Liver (tissue), 9 donors: ENCODE measurements around the gene WDR74. TPM values are rescaled to one million over a fixed set of nuclear protein-coding genes. Genes with fewer than 3 reads are reported as not detected.

Experiments
- DNase-seq: peaks from one replicate; pipeline ENCODE4 v3.0.0-alpha.2; 2017; ENCODE audit warnings: low spot score
- H3K27ac ChIP-seq, 2 donors: one replicate each; pipeline ENCODE4 v1.7.0; 2013; ENCODE audit warnings: inconsistent platforms in 2 of 2, low read length in 2 of 2, control low read depth in 1 of 2, low read depth in 1 of 2, mild to moderate bottlenecking in 1 of 2
- H3K27me3 ChIP-seq, 4 donors: one replicate each; pipeline versions ENCODE4 v1.6.1 to v1.7.0; 2013; ENCODE audit warnings: low read length in 3 of 4, inconsistent platforms in 1 of 4, mild to moderate bottlenecking in 1 of 4, moderate library complexity in 1 of 4; ENCODE audit not compliant: control insufficient read depth in 4 of 4, insufficient read depth in 4 of 4
- H3K36me3 ChIP-seq, 4 donors: one replicate each; pipeline versions ENCODE4 v1.6.1 to v1.7.0; 2013; ENCODE audit warnings: low read length in 3 of 4, mild to moderate bottlenecking in 3 of 4, low read depth in 1 of 4, moderate library complexity in 1 of 4; ENCODE audit not compliant: control insufficient read depth in 4 of 4, insufficient read depth in 3 of 4
- H3K4me1 ChIP-seq, 4 donors: one replicate each; pipeline versions ENCODE4 v1.6.1 to v1.7.0; 2013; ENCODE audit warnings: low read length in 3 of 4, mild to moderate bottlenecking in 3 of 4, moderate library complexity in 1 of 4; ENCODE audit not compliant: control insufficient read depth in 4 of 4, insufficient read depth in 4 of 4
- H3K4me3 ChIP-seq, 3 donors: one replicate each; pipeline versions ENCODE4 v1.6.1 to v1.7.0; 2013; ENCODE audit warnings: low read length in 3 of 3, control low read depth in 1 of 3, low read depth in 1 of 3, mild to moderate bottlenecking in 1 of 3
- H3K9ac ChIP-seq, 2 donors: one replicate each; pipeline ENCODE4 v1.7.0; 2013; ENCODE audit warnings: low read length in 2 of 2, mild to moderate bottlenecking in 2 of 2, moderate library complexity in 2 of 2, control low read depth in 1 of 2, low read depth in 1 of 2
- H3K9me3 ChIP-seq, 4 donors: one replicate each; pipeline versions ENCODE4 v1.6.1 to v1.7.0; 2013; ENCODE audit warnings: low read length in 3 of 4; ENCODE audit not compliant: control insufficient read depth in 4 of 4
- EGR1 ChIP-seq, 2 donors: IDR thresholded peaks; 2 replicates each; pipeline ENCODE4 v1.6.1; 2016 to 2018; ENCODE audit warnings: antibody characterized with exemption in 2 of 2, low read depth in 2 of 2
- FOXA1 ChIP-seq: IDR thresholded peaks from 2 replicates; pipeline ENCODE4 v1.6.1; 2016; ENCODE audit warnings: antibody characterized with exemption
- FOXA2 ChIP-seq: IDR thresholded peaks from 2 replicates; pipeline ENCODE4 v1.6.1; 2016; ENCODE audit warnings: antibody characterized with exemption
- GABPA ChIP-seq, 2 donors: IDR thresholded peaks in 1 of 2; conservative IDR thresholded peaks in 1 of 2; 2 replicates each; pipeline ENCODE4 v1.6.1; 2016; ENCODE audit warnings: antibody characterized with exemption in 2 of 2, mild to moderate bottlenecking in 1 of 2, moderate library complexity in 1 of 2
- HNF4A ChIP-seq, 2 donors: conservative IDR thresholded peaks; 2 replicates each; pipeline ENCODE4 v1.6.1; 2016; ENCODE audit warnings: antibody characterized with exemption in 2 of 2, mild to moderate bottlenecking in 2 of 2
- HNF4G ChIP-seq: IDR thresholded peaks from 2 replicates; pipeline ENCODE4 v1.6.1; 2016; ENCODE audit warnings: antibody characterized with exemption
- JUND ChIP-seq, 2 donors: IDR thresholded peaks; 2 replicates each; pipeline ENCODE4 v1.6.1; 2016; ENCODE audit warnings: antibody characterized with exemption in 2 of 2
- NR2F2 ChIP-seq: IDR thresholded peaks from 2 replicates; pipeline ENCODE4 v1.6.1; 2016; ENCODE audit warnings: antibody characterized with exemption
- RAD21 ChIP-seq, 2 donors: IDR thresholded peaks; 2 replicates each; pipeline ENCODE4 v1.6.1; 2016; ENCODE audit warnings: antibody characterized with exemption in 2 of 2, mild to moderate bottlenecking in 2 of 2
- RXRA ChIP-seq, 2 donors: IDR thresholded peaks; 2 replicates each; pipeline ENCODE4 v1.6.1; 2017 to 2018; ENCODE audit warnings: antibody characterized with exemption in 2 of 2, mild to moderate bottlenecking in 1 of 2
- SP1 ChIP-seq: IDR thresholded peaks from 2 replicates; pipeline ENCODE4 v1.6.1; 2018; ENCODE audit warnings: antibody characterized with exemption, mild to moderate bottlenecking
- TAF1 ChIP-seq: conservative IDR thresholded peaks from 2 replicates; pipeline ENCODE4 v1.6.1; 2016; ENCODE audit warnings: antibody characterized with exemption, mild to moderate bottlenecking
- YY1 ChIP-seq: IDR thresholded peaks from 2 replicates; pipeline ENCODE4 v1.6.1; 2016; ENCODE audit warnings: antibody characterized with exemption, mild to moderate bottlenecking
- WGBS: extraction: QIAGEN DNeasy Blood & Tissue Kit; methylation state at CpG from one replicate; pipeline ENCODE4 v1.1.7; 2013; 5-methylcytosine and 5-hydroxymethylcytosine counted together
- polyA plus RNA-seq, 2 donors: library from polyadenylated mRNA; stranded (reverse) in 1 of 2; unstranded in 1 of 2; fragments of 200-250 nt in 1 of 2; fragments of >200 nt in 1 of 2; fragmentation: Nextera tagmentation in 1 of 2; extraction: Ambion mirVana in 1 of 2; gene quantifications; one replicate each; pipeline versions ENCODE4 v1.2.1 to v1.2.3, GENCODE V29; 2013 to 2015
- total RNA-seq, 2 donors: library from RNA; depleted of rRNA; stranded (reverse); fragments of >200 nt; gene quantifications; one replicate each; pipeline ENCODE4 v1.2.3, GENCODE V29; 2014
- TF ChIP-seq, protein P1 (sequence below): IDR thresholded peaks from 2 replicates; pipeline ENCODE4 v1.6.1; 2016; ENCODE audit warnings: antibody characterized with exemption
- TF ChIP-seq, protein P2 (sequence below): IDR thresholded peaks from 2 replicates; pipeline ENCODE4 v1.6.1; 2016; ENCODE audit warnings: antibody characterized with exemption
- TF ChIP-seq, protein P3 (sequence below): IDR thresholded peaks from 2 replicates; pipeline ENCODE4 v1.6.1; 2016; ENCODE audit warnings: antibody characterized with exemption
- TF ChIP-seq, protein P4 (sequence below): fragments of 150-350 bp; IDR thresholded peaks from 2 replicates; pipeline ENCODE4 v1.5.1; 2017; ENCODE audit warnings: improper control_type of control experiment, low read depth, low read length; ENCODE audit not compliant: missing input control
- TF ChIP-seq, protein P5 (sequence below): IDR thresholded peaks from 2 replicates; pipeline ENCODE4 v1.6.1; 2016; ENCODE audit warnings: antibody characterized with exemption, mild to moderate bottlenecking
- donor health status: healthy.
- donor health status: healthy.
- donor health status: healthy.
- donor health status: healthy.
- donor health status: healthy.

Gene WDR74
- total and polyA plus RNA-seq, 4 donors: 17.1 to 22.5 (median 20.5) TPM

DNA sequence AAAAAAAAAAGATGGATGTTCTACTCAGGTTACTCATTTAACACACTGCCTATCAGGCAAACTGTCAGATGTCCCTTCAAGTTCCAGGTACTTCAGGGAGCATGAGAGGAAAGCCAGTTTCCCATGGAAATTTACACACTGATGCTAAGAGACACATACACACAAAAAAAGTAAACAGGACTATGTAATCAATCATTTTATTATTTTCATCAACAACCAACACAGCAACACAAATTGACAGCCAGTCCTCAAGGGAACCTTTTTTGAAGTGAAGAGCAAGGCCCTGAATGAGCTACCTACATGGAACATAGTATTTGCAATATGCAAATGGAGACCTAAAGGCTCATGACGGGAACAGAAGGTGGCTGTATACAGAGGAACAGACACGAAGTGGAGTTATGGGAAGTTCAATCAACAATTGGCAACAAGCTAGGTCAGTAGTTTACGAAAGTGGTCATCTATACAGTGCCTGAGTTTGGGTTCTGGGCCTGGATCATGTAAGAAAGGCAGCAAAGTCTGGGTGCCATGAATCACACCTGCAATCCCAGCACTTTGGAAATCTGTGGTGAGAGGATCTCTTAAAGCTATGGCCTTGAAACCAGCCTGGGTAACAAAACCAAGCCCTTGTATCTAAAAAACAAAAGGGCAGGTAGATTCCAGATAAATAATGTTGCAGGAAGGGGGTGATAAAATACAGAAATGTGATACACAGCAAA lies 12.6 kb upstream of the WDR74 start:
- Histone ChIP-seq H3K27me3 (no peaks in the 10 kb centered on the region), H3K27ac (no peak overlapping the region), H3K9me3 (no peaks in the 10 kb centered on the region), H3K36me3 (peaks cover 2 to 27% (median 24%) of the 10 kb centered on the region in 4 donors), H3K4me1 (peaks cover 2 to 33% (median 17%) of the 10 kb centered on the region in 4 donors), H3K4me3 (no peak overlapping the region), H3K9ac (no peak overlapping the region)
- no peak for DNase-seq
- 54% methylated on average over 3 of the region's 3 CpGs for WGBS
- TF ChIP-seq, protein P1, sequence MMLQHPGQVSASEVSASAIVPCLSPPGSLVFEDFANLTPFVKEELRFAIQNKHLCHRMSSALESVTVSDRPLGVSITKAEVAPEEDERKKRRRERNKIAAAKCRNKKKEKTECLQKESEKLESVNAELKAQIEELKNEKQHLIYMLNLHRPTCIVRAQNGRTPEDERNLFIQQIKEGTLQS: no peak
- TF ChIP-seq RXRA (IDR thresholded peaks at IDR 0.05): no peak
- TF ChIP-seq TAF1: no peak
- TF ChIP-seq GABPA (IDR thresholded peaks at IDR 0.05 in 1 of 2, conservative IDR thresholded peaks at IDR 0.05 in 1 of 2): no peak
- no peak for TF ChIP-seq JUND (IDR thresholded peaks at IDR 0.05)
- no peak for TF ChIP-seq NR2F2
- no peak for TF ChIP-seq HNF4G
- no peak for TF ChIP-seq SP1
- TF ChIP-seq HNF4A (conservative IDR thresholded peaks at IDR 0.05): no peak
- TF ChIP-seq, protein P2, sequence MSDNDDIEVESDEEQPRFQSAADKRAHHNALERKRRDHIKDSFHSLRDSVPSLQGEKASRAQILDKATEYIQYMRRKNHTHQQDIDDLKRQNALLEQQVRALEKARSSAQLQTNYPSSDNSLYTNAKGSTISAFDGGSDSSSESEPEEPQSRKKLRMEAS: no peak
- no peak for TF ChIP-seq FOXA2
- TF ChIP-seq FOXA1: no peak

DNA sequence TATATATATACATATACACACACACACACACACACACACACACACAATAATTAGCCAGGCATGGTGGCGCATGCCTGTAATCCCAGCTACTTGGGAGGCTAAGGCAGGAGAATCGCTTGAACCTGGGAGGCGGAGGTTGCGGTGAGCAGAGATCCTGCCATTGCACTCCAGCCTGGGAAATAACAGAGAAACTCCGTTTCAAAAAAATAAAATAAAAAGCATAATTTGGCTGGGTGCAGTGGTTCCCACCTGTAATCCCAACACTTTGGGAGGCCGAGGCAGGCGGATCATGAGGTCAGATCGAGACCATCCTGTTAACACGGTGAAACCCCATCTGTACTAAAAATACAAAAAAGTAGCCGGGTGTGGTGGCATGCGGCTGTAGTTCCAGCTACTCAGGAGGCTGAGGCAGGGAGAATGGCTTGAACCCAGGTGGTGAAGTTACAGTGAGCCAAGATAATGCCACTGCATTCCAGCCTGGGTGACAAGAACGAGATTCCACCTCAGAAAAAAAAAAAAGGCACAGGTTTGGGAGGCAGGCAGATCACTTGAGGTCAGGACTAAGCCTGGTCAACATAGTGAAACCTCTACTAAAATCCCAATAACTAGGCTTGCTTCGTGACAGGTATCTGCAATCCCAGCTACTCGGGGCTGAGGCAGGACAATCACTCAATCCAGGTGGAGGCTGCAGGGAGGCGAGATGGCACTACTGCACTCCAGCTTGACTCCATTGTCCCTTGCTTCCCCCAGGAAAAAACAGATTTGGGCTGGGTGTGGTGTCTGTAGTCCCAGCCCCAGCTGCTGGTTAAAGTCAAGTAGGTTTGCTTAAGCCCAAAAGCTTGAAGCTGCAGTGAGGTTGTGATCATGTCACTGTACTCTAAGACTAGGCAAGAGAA lies 11.8 kb upstream of the WDR74 start:
- Histone ChIP-seq H3K27ac (no peak overlapping the region), H3K9ac (no peak overlapping the region), H3K36me3 (peaks cover 2 to 27% (median 24%) of the 10 kb centered on the region in 4 donors), H3K4me3 (no peak overlapping the region), H3K4me1 (peaks cover 1 to 28% (median 15%) of the 10 kb centered on the region in 4 donors), H3K9me3 (no peaks in the 10 kb centered on the region), H3K27me3 (no peaks in the 10 kb centered on the region)
- 72% methylated on average over 15 of the region's 15 CpGs for WGBS
- no peak for DNase-seq
- TF ChIP-seq, protein P1: no peak
- TF ChIP-seq NR2F2 (no peak), SP1 (no peak), YY1 (no peak), RAD21 (IDR thresholded peaks at IDR 0.05) (no peak), TAF1 (no peak), HNF4G (no peak), FOXA1 (no peak), JUND (IDR thresholded peaks at IDR 0.05) (no peak), RXRA (IDR thresholded peaks at IDR 0.05) (no peak), FOXA2 (no peak), GABPA (IDR thresholded peaks at IDR 0.05 in 1 of 2, conservative IDR thresholded peaks at IDR 0.05 in 1 of 2) (no peak), HNF4A (conservative IDR thresholded peaks at IDR 0.05) (no peak), EGR1 (IDR thresholded peaks at IDR 0.05; ENCODE audit: low read depth in 2 of 2) (no peak)
- TF ChIP-seq, protein P3, sequence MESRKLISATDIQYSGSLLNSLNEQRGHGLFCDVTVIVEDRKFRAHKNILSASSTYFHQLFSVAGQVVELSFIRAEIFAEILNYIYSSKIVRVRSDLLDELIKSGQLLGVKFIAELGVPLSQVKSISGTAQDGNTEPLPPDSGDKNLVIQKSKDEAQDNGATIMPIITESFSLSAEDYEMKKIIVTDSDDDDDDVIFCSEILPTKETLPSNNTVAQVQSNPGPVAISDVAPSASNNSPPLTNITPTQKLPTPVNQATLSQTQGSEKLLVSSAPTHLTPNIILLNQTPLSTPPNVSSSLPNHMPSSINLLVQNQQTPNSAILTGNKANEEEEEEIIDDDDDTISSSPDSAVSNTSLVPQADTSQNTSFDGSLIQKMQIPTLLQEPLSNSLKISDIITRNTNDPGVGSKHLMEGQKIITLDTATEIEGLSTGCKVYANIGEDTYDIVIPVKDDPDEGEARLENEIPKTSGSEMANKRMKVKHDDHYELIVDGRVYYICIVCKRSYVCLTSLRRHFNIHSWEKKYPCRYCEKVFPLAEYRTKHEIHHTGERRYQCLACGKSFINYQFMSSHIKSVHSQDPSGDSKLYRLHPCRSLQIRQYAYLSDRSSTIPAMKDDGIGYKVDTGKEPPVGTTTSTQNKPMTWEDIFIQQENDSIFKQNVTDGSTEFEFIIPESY: no peak
- TF ChIP-seq, protein P4, sequence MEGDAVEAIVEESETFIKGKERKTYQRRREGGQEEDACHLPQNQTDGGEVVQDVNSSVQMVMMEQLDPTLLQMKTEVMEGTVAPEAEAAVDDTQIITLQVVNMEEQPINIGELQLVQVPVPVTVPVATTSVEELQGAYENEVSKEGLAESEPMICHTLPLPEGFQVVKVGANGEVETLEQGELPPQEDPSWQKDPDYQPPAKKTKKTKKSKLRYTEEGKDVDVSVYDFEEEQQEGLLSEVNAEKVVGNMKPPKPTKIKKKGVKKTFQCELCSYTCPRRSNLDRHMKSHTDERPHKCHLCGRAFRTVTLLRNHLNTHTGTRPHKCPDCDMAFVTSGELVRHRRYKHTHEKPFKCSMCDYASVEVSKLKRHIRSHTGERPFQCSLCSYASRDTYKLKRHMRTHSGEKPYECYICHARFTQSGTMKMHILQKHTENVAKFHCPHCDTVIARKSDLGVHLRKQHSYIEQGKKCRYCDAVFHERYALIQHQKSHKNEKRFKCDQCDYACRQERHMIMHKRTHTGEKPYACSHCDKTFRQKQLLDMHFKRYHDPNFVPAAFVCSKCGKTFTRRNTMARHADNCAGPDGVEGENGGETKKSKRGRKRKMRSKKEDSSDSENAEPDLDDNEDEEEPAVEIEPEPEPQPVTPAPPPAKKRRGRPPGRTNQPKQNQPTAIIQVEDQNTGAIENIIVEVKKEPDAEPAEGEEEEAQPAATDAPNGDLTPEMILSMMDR: no peak
- TF ChIP-seq, protein P5, sequence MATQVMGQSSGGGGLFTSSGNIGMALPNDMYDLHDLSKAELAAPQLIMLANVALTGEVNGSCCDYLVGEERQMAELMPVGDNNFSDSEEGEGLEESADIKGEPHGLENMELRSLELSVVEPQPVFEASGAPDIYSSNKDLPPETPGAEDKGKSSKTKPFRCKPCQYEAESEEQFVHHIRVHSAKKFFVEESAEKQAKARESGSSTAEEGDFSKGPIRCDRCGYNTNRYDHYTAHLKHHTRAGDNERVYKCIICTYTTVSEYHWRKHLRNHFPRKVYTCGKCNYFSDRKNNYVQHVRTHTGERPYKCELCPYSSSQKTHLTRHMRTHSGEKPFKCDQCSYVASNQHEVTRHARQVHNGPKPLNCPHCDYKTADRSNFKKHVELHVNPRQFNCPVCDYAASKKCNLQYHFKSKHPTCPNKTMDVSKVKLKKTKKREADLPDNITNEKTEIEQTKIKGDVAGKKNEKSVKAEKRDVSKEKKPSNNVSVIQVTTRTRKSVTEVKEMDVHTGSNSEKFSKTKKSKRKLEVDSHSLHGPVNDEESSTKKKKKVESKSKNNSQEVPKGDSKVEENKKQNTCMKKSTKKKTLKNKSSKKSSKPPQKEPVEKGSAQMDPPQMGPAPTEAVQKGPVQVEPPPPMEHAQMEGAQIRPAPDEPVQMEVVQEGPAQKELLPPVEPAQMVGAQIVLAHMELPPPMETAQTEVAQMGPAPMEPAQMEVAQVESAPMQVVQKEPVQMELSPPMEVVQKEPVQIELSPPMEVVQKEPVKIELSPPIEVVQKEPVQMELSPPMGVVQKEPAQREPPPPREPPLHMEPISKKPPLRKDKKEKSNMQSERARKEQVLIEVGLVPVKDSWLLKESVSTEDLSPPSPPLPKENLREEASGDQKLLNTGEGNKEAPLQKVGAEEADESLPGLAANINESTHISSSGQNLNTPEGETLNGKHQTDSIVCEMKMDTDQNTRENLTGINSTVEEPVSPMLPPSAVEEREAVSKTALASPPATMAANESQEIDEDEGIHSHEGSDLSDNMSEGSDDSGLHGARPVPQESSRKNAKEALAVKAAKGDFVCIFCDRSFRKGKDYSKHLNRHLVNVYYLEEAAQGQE: no peak
- TF ChIP-seq, protein P2: no peak
